ENCODE measurements around the gene HOXB3.

The HOXB3 gene

GRCh38 chr17:48612456-48612853 is 22.4 kb upstream of the HOXB3 start:
- no peak for DNase-seq (ENCODE audit: low read depth)

- DNase-seq (ENCODE audit: low read depth): no peak
Measured at GRCh38 chr17:48611681-48612455, 21.8 kb upstream of the HOXB3 start.

- DNase-seq (ENCODE audit: low read depth): no peak
Measured at GRCh38 chr17:48611213-48611612, 21.2 kb upstream of the HOXB3 start.

GRCh38 chr17:48610282-48611211 is 20.5 kb upstream of the HOXB3 start, which contains the start of gene HOXB7:
HOXB7 (minus strand) TSS chr17:48611017; CDS start chr17:48610918, 99 bp downstream.
- DNase-seq (ENCODE audit: low read depth): no peak

GRCh38 chr17:48609759-48610281 is 19.8 kb upstream of the HOXB3 start:
- no peak for DNase-seq (ENCODE audit: low read depth)

- DNase-seq (ENCODE audit: low read depth): no peak
Measured at GRCh38 chr17:48609033-48609432, 19.0 kb upstream of the HOXB3 start.

GRCh38 chr17:48608494-48608834 is 18.4 kb upstream of the HOXB3 start:
- no peak for DNase-seq (ENCODE audit: low read depth)

- DNase-seq (ENCODE audit: low read depth): no peak
Measured at GRCh38 chr17:48606892-48607614, 17.0 kb upstream of the HOXB3 start.

- DNase-seq (ENCODE audit: low read depth): no peak
Measured at GRCh38 chr17:48605991-48606891, 16.2 kb upstream of the HOXB3 start.

GRCh38 chr17:48605409-48605919 is 15.4 kb upstream of the HOXB3 start:
- DNase-seq (ENCODE audit: low read depth): no peak

GRCh38 chr17:48604770-48605329 is 14.8 kb upstream of the HOXB3 start, which contains the start of gene HOXB6:
HOXB6 (minus strand) TSS chr17:48604986; CDS start chr17:48598150, 6,836 bp downstream.
- no peak for DNase-seq (ENCODE audit: low read depth)

GRCh38 chr17:48603959-48604769 is 14.1 kb upstream of the HOXB3 start:
- DNase-seq (ENCODE audit: low read depth): no peak

- no peak for DNase-seq (ENCODE audit: low read depth)
Measured at GRCh38 chr17:48601539-48602425, 11.7 kb upstream of the HOXB3 start.

GRCh38 chr17:48601207-48601538 is 11.1 kb upstream of the HOXB3 start:
- DNase-seq (ENCODE audit: low read depth): no peak

- DNase-seq (ENCODE audit: low read depth): no peak
Measured at GRCh38 chr17:48600244-48601098, 10.4 kb upstream of the HOXB3 start.

- no peak for DNase-seq (ENCODE audit: low read depth)
Measured at GRCh38 chr17:48599354-48599753, 9.3 kb upstream of the HOXB3 start.

GRCh38 chr17:48598736-48599135 is 8.7 kb upstream of the HOXB3 start:
- no peak for DNase-seq (ENCODE audit: low read depth)
